Activated T-helper 17 cell treated with anti-CD3 and anti-CD28 coated beads, Interleukin-2, amount 50 U/mL, for 72 hours (primary cell): ENCODE results near the gene TMEM80. TPM values are rescaled to one million over a fixed set of nuclear protein-coding genes. Genes with fewer than 3 reads are reported as not detected.

Experiments
- ATAC-seq: fragments of 150-1000 bp; cut with Tn5 transposase; replicated peaks from 2 replicates; pipeline ENCODE4 v1.10.0; 2021; ENCODE audit warnings: mild to moderate bottlenecking, moderate library complexity
- H3K27ac Mint-ChIP-seq: one replicate; pipeline ENCODE4 v1.8.0; 2022; ENCODE audit warnings: mixed read lengths
- H3K27me3 Mint-ChIP-seq: one replicate; pipeline ENCODE4 v1.8.0; 2022; ENCODE audit warnings: mixed read lengths
- H3K36me3 Mint-ChIP-seq: one replicate; pipeline ENCODE4 v1.8.0; 2022; ENCODE audit warnings: low read depth, mild to moderate bottlenecking, mixed read lengths
- H3K4me1 Mint-ChIP-seq: one replicate; pipeline ENCODE4 v1.8.0; 2022; ENCODE audit warnings: mixed read lengths
- H3K4me3 Mint-ChIP-seq: one replicate; pipeline ENCODE4 v1.8.0; 2022; ENCODE audit warnings: mild to moderate bottlenecking, mixed read lengths
- H3K9me3 Mint-ChIP-seq: one replicate; pipeline ENCODE4 v1.8.0; 2022; ENCODE audit warnings: mixed read lengths
- total RNA-seq, 2 donors: library from RNA; stranded (reverse); gene quantifications; one replicate each; pipeline ENCODE4 v1.2.3, GENCODE V29; 2022

Gene TMEM80
- total RNA-seq, 2 donors from 2014 or later = 11.7 to 14.6 TPM

GRCh38 chr11:714436-714835, 18.8 kb downstream of the TMEM80 start:
- ATAC-seq = no peak
- H3K4me1 Mint-ChIP-seq = no peaks in the 10 kb centered on the region
- H3K9me3 Mint-ChIP-seq = no peaks in the 10 kb centered on the region
- H3K27me3 Mint-ChIP-seq = no peaks in the 10 kb centered on the region
- no peak overlapping the region for H3K27ac Mint-ChIP-seq
- H3K4me3 Mint-ChIP-seq = no peak overlapping the region
- H3K36me3 Mint-ChIP-seq = no peaks in the 10 kb centered on the region

- Mint-ChIP-seq H3K27ac (no peak overlapping the region), H3K27me3 (peaks cover 6% of the 10 kb centered on the region), H3K36me3 (no peaks in the 10 kb centered on the region), H3K4me3 (peak overlapping the region; percentile 41), H3K4me1 (peaks cover 5% of the 10 kb centered on the region), H3K9me3 (no peaks in the 10 kb centered on the region)
- ATAC-seq = no peak
Measured at GRCh38 chr11:719214-720016, 23.8 kb downstream of the TMEM80 start.

- H3K27me3 Mint-ChIP-seq = peaks cover 6% of the 10 kb centered on the region
- H3K4me1 Mint-ChIP-seq = peaks cover 5% of the 10 kb centered on the region
- H3K36me3 Mint-ChIP-seq = no peaks in the 10 kb centered on the region
- no peak overlapping the region for H3K27ac Mint-ChIP-seq
- peak overlapping the region; percentile 41 for H3K4me3 Mint-ChIP-seq
- no peak for ATAC-seq
- H3K9me3 Mint-ChIP-seq = no peaks in the 10 kb centered on the region
Measured at GRCh38 chr11:720017-720641, 24.5 kb downstream of the TMEM80 start.

- peak; percentile 75 for ATAC-seq
- Mint-ChIP-seq H3K9me3 (no peaks in the 10 kb centered on the region), H3K27ac (no peak overlapping the region), H3K27me3 (peaks cover 6% of the 10 kb centered on the region), H3K4me3 (peak overlapping the region; percentile 41), H3K36me3 (no peaks in the 10 kb centered on the region), H3K4me1 (peaks cover 5% of the 10 kb centered on the region)
Measured at GRCh38 chr11:720642-721246, 25.1 kb downstream of the TMEM80 start.

- no peaks in the 10 kb centered on the region for H3K36me3 Mint-ChIP-seq
- H3K9me3 Mint-ChIP-seq = no peaks in the 10 kb centered on the region
- no peak for ATAC-seq
- no peak overlapping the region for H3K27ac Mint-ChIP-seq
- H3K4me3 Mint-ChIP-seq = peak overlapping the region; percentile 50
- peaks cover 6% of the 10 kb centered on the region for H3K27me3 Mint-ChIP-seq
- H3K4me1 Mint-ChIP-seq = peaks cover 5% of the 10 kb centered on the region
Measured at GRCh38 chr11:721247-721740, 25.7 kb downstream of the TMEM80 start.

GRCh38 chr11:721741-722345, 26.2 kb downstream of the TMEM80 start:
- peak overlapping the region; percentile 50 for H3K4me3 Mint-ChIP-seq

GRCh38 chr11:722346-722811, 26.8 kb downstream of the TMEM80 start:
- peaks cover 5% of the 10 kb centered on the region for H3K4me1 Mint-ChIP-seq
- peaks cover 6% of the 10 kb centered on the region for H3K27me3 Mint-ChIP-seq
- H3K27ac Mint-ChIP-seq = no peak overlapping the region
- no peak for ATAC-seq
- no peaks in the 10 kb centered on the region for H3K36me3 Mint-ChIP-seq
- no peaks in the 10 kb centered on the region for H3K9me3 Mint-ChIP-seq
- H3K4me3 Mint-ChIP-seq = peak overlapping the region; percentile 50

More at GRCh38 chr11:721741-722345, 26.2 kb downstream of the TMEM80 start:
- ATAC-seq = peak; percentile 16
- H3K27me3 Mint-ChIP-seq = peaks cover 6% of the 10 kb centered on the region
- H3K36me3 Mint-ChIP-seq = no peaks in the 10 kb centered on the region
- no peak overlapping the region for H3K27ac Mint-ChIP-seq
- H3K9me3 Mint-ChIP-seq = no peaks in the 10 kb centered on the region
- H3K4me1 Mint-ChIP-seq = peaks cover 5% of the 10 kb centered on the region

- Mint-ChIP-seq H3K27ac (no peak overlapping the region), H3K36me3 (no peaks in the 10 kb centered on the region), H3K9me3 (no peaks in the 10 kb centered on the region), H3K4me3 (peak overlapping the region; percentile 58), H3K4me1 (peaks cover 5% of the 10 kb centered on the region), H3K27me3 (peaks cover 6% of the 10 kb centered on the region)
- no peak for ATAC-seq
Measured at GRCh38 chr11:723120-723883, 27.7 kb downstream of the TMEM80 start.

GRCh38 chr11:724049-724777, 28.6 kb downstream of the TMEM80 start:
- no peaks in the 10 kb centered on the region for H3K36me3 Mint-ChIP-seq
- peaks cover 6% of the 10 kb centered on the region for H3K27me3 Mint-ChIP-seq
- peak overlapping the region; percentile 67 for H3K4me3 Mint-ChIP-seq
- ATAC-seq = no peak
- H3K4me1 Mint-ChIP-seq = peaks cover 5% of the 10 kb centered on the region
- no peak overlapping the region for H3K27ac Mint-ChIP-seq
- no peaks in the 10 kb centered on the region for H3K9me3 Mint-ChIP-seq

- H3K4me1 Mint-ChIP-seq = peaks cover 5% of the 10 kb centered on the region
- H3K36me3 Mint-ChIP-seq = no peaks in the 10 kb centered on the region
- ATAC-seq = no peak
- H3K4me3 Mint-ChIP-seq = peak overlapping the region; percentile 67
- H3K9me3 Mint-ChIP-seq = no peaks in the 10 kb centered on the region
- H3K27ac Mint-ChIP-seq = no peak overlapping the region
- H3K27me3 Mint-ChIP-seq = peaks cover 6% of the 10 kb centered on the region
Measured at GRCh38 chr11:724778-725386, 29.3 kb downstream of the TMEM80 start.

GRCh38 chr11:725624-726202, 30.1 kb downstream of the TMEM80 start:
- peak; percentile 15 for ATAC-seq
- no peak overlapping the region for H3K27ac Mint-ChIP-seq
- peaks cover 6% of the 10 kb centered on the region for H3K27me3 Mint-ChIP-seq
- H3K36me3 Mint-ChIP-seq = no peaks in the 10 kb centered on the region
- H3K4me1 Mint-ChIP-seq = peaks cover 5% of the 10 kb centered on the region
- H3K9me3 Mint-ChIP-seq = no peaks in the 10 kb centered on the region
- H3K4me3 Mint-ChIP-seq = peak overlapping the region; percentile 67

- ATAC-seq = peak; percentile 72
- H3K9me3 Mint-ChIP-seq = no peaks in the 10 kb centered on the region
- peak overlapping the region; percentile 66 for H3K4me3 Mint-ChIP-seq
- H3K27me3 Mint-ChIP-seq = peaks cover 6% of the 10 kb centered on the region
- H3K36me3 Mint-ChIP-seq = no peaks in the 10 kb centered on the region
- no peak overlapping the region for H3K27ac Mint-ChIP-seq
- H3K4me1 Mint-ChIP-seq = peaks cover 5% of the 10 kb centered on the region
Measured at GRCh38 chr11:726278-727220, 30.9 kb downstream of the TMEM80 start.
